ENCODE results near the gene POU4F1.

The POU4F1 gene

GRCh38 chr13:78623132-78623531 is 19.8 kb upstream of the POU4F1 start:
- TF ChIP-seq TAF1 (IDR thresholded peaks at IDR 0.05; ENCODE audit: borderline replicate concordance, insufficient read depth, low read length) (no peak), FOXP2 (optimal IDR thresholded peaks at IDR 0.05; ENCODE audit: borderline replicate concordance, extremely low read depth, extremely low read length, insufficient read depth) (no peak), REST (IDR thresholded peaks at IDR 0.05; ENCODE audit: insufficient read depth in 1 of 2, low read depth in 2 of 2, low read length in 2 of 2) (no peak), POLR2AphosphoS5 (IDR thresholded peaks at IDR 0.05; ENCODE audit: low read depth, low read length) (no peak), SIN3A (IDR thresholded peaks at IDR 0.05; ENCODE audit: borderline replicate concordance, insufficient read depth, low read length) (no peak)

GRCh38 chr13:78620936-78621470 is 17.7 kb upstream of the POU4F1 start:
- TF ChIP-seq POLR2AphosphoS5 (IDR thresholded peaks at IDR 0.05; ENCODE audit: low read depth, low read length) = no peak
- no peak for TF ChIP-seq SIN3A (IDR thresholded peaks at IDR 0.05; ENCODE audit: borderline replicate concordance, insufficient read depth, low read length)

- TF ChIP-seq SIN3A (IDR thresholded peaks at IDR 0.05; ENCODE audit: borderline replicate concordance, insufficient read depth, low read length) (no peak), POLR2AphosphoS5 (IDR thresholded peaks at IDR 0.05; ENCODE audit: low read depth, low read length) (no peak)
Measured at GRCh38 chr13:78618411-78618810, 15.1 kb upstream of the POU4F1 start.

GRCh38 chr13:78611040-78611439 is 7.7 kb upstream of the POU4F1 start:
- TF ChIP-seq SIN3A (IDR thresholded peaks at IDR 0.05; ENCODE audit: borderline replicate concordance, insufficient read depth, low read length) = no peak
- TF ChIP-seq TAF1 (IDR thresholded peaks at IDR 0.05; ENCODE audit: borderline replicate concordance, insufficient read depth, low read length) = no peak
- no peak for TF ChIP-seq FOXP2 (optimal IDR thresholded peaks at IDR 0.05; ENCODE audit: borderline replicate concordance, extremely low read depth, extremely low read length, insufficient read depth)
- no peak for TF ChIP-seq POLR2AphosphoS5 (IDR thresholded peaks at IDR 0.05; ENCODE audit: low read depth, low read length)
- TF ChIP-seq REST (IDR thresholded peaks at IDR 0.05; ENCODE audit: insufficient read depth in 1 of 2, low read depth in 2 of 2, low read length in 2 of 2) = no peak

GRCh38 chr13:78610381-78610883 is 7.1 kb upstream of the POU4F1 start:
- no peak for TF ChIP-seq TAF1 (IDR thresholded peaks at IDR 0.05; ENCODE audit: borderline replicate concordance, insufficient read depth, low read length)
- TF ChIP-seq REST (IDR thresholded peaks at IDR 0.05; ENCODE audit: insufficient read depth in 1 of 2, low read depth in 2 of 2, low read length in 2 of 2) = no peak
- TF ChIP-seq FOXP2 (optimal IDR thresholded peaks at IDR 0.05; ENCODE audit: borderline replicate concordance, extremely low read depth, extremely low read length, insufficient read depth) = no peak
- no peak for TF ChIP-seq SIN3A (IDR thresholded peaks at IDR 0.05; ENCODE audit: borderline replicate concordance, insufficient read depth, low read length)
- TF ChIP-seq POLR2AphosphoS5 (IDR thresholded peaks at IDR 0.05; ENCODE audit: low read depth, low read length) = no peak

GRCh38 chr13:78609464-78610205 is 6.3 kb upstream of the POU4F1 start:
- TF ChIP-seq SIN3A (IDR thresholded peaks at IDR 0.05; ENCODE audit: borderline replicate concordance, insufficient read depth, low read length) (no peak), POLR2AphosphoS5 (IDR thresholded peaks at IDR 0.05; ENCODE audit: low read depth, low read length) (no peak), TAF1 (IDR thresholded peaks at IDR 0.05; ENCODE audit: borderline replicate concordance, insufficient read depth, low read length) (no peak)
